ENCODE measurements around the gene KCNK16. TPM values are rescaled to one million over a fixed set of nuclear protein-coding genes. Genes with fewer than 3 reads are reported as not detected.
A peak's percentile ranks its signal among the peaks of the same experiment; 100 is the strongest.

Gene KCNK16
- total RNA-seq, 1 donor: not detected

GRCh38 chr6:39300739-39301138 lies 21.8 kb downstream of the KCNK16 start:
- Histone ChIP-seq H3K4me1 (ENCODE audit: insufficient read depth, low read length) (peaks cover 3% of the 10 kb centered on the region), H3K27me3 (ENCODE audit: insufficient read depth, low read length) (no peaks in the 10 kb centered on the region), H3K4me2 (ENCODE audit: insufficient read depth, low read length) (no peak overlapping the region), H4K20me1 (ENCODE audit: insufficient read depth, low read length) (no peaks in the 10 kb centered on the region), H3K4me3 (ENCODE audit: insufficient read depth, low read length) (no peak overlapping the region), H3K36me3 (ENCODE audit: insufficient read depth, low read length) (no peaks in the 10 kb centered on the region), H3K79me2 (ENCODE audit: insufficient read depth, low read length) (no peaks in the 10 kb centered on the region), H3K27ac (ENCODE audit: low read depth, low read length) (no peak overlapping the region), H3K9me3 (ENCODE audit: low read depth, low read length) (no peaks in the 10 kb centered on the region), H2AFZ (ENCODE audit: low read length) (no peak overlapping the region)
- no peak for TF ChIP-seq CTCF (IDR thresholded peaks at IDR 0.05; ENCODE audit: extremely low read depth, low read depth, low read length)
- peak; percentile 85 for DNase-seq (ENCODE audit: insufficient read length, low spot score, missing footprints)

- DNase-seq (ENCODE audit: insufficient read length, low spot score, missing footprints): peak; percentile 18
- TF ChIP-seq CTCF (IDR thresholded peaks at IDR 0.05; ENCODE audit: extremely low read depth, low read depth, low read length): no peak
These were observed 24.4 kb downstream of the KCNK16 start for GRCh38 chr6:39298061-39298460.

DNA sequence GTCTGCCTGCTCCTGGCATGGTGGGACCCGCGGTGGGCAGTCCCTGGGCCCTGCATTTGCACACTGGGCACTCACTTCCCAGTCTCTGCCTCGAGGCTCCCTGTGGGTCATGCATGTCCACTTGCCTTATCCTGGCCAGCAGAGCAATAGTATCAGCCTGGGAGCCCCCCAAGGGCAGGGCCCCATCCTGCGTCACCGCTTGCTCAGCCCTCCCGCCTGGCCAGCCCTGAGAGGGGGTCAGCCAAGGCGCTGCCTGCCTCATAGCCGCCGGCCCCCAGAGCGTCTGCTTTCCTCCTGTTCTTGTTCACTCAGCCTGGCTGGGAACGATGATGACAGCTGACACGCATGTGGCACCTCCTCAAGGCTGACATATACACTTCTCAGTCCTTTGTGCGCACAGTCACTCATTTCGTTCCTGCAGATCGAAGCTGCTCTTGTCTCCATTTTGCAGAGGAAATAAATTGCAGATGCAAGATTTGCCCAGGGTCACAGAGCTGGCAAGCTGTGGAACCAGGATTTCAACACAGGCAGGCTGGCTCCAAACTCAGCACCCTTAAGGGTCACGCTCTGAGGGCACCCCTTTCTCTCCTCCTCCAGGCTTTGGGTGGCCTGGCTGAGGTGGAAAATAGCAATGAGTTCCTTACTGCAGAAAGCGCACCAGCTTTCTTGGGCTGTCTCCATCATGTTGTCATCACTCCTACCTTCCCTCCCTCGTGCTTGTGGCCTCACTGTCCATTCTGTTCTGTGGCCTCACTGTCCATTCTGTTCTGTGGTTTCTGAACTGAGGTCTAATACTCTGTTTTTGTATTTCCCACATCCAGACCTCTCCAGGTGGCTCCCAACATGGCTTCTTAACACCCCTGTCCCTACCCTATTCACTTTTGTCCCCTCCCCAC lies 25.5 kb downstream of the KCNK16 start:
- Histone ChIP-seq H3K27ac (ENCODE audit: low read depth, low read length) (no peak overlapping the region), H3K79me2 (ENCODE audit: insufficient read depth, low read length) (no peaks in the 10 kb centered on the region), H3K36me3 (ENCODE audit: insufficient read depth, low read length) (no peaks in the 10 kb centered on the region), H3K27me3 (ENCODE audit: insufficient read depth, low read length) (no peaks in the 10 kb centered on the region), H3K4me1 (ENCODE audit: insufficient read depth, low read length) (no peaks in the 10 kb centered on the region), H3K4me3 (ENCODE audit: insufficient read depth, low read length) (no peak overlapping the region), H4K20me1 (ENCODE audit: insufficient read depth, low read length) (no peaks in the 10 kb centered on the region), H2AFZ (ENCODE audit: low read length) (no peak overlapping the region), H3K4me2 (ENCODE audit: insufficient read depth, low read length) (no peak overlapping the region), H3K9me3 (ENCODE audit: low read depth, low read length) (no peaks in the 10 kb centered on the region)
- no peak for TF ChIP-seq CTCF (IDR thresholded peaks at IDR 0.05; ENCODE audit: extremely low read depth, low read depth, low read length)
- peak; percentile 58 for DNase-seq (ENCODE audit: insufficient read length, low spot score, missing footprints)

More at GRCh38 chr6:39298061-39298460, 24.4 kb downstream of the KCNK16 start:
- Histone ChIP-seq H3K9me3 (ENCODE audit: low read depth, low read length) (no peaks in the 10 kb centered on the region), H3K27ac (ENCODE audit: low read depth, low read length) (no peak overlapping the region), H3K27me3 (ENCODE audit: insufficient read depth, low read length) (no peaks in the 10 kb centered on the region), H3K4me1 (ENCODE audit: insufficient read depth, low read length) (peaks cover 3% of the 10 kb centered on the region), H3K4me3 (ENCODE audit: insufficient read depth, low read length) (no peak overlapping the region), H3K79me2 (ENCODE audit: insufficient read depth, low read length) (no peaks in the 10 kb centered on the region), H3K4me2 (ENCODE audit: insufficient read depth, low read length) (no peak overlapping the region), H3K36me3 (ENCODE audit: insufficient read depth, low read length) (no peaks in the 10 kb centered on the region), H2AFZ (ENCODE audit: low read length) (no peak overlapping the region), H4K20me1 (ENCODE audit: insufficient read depth, low read length) (no peaks in the 10 kb centered on the region)

DNA sequence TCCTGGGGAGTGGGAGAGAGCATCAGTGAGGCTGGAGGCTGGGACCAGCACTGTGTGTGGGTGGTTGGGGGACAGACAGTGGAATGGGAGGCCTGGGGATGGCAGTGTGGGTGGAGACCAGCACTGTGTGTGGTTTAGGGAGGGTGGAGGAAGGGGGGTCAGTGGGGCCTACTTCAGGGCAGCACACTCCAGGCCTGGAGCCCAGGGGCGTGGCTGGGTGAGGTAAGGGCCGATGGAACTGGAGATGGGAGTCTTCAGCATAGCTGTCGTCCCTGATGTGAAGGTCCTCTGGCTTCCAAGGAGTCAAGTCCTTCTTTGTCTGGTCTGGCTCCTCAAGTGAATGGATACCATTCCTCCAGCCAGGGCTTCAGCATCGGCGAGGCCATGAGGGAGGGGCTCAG lies 26.9 kb downstream of the KCNK16 start:
- no peak overlapping the region for H2AFZ ChIP-seq (ENCODE audit: low read length)
- peak; percentile 50 for DNase-seq (ENCODE audit: insufficient read length, low spot score, missing footprints)
- H4K20me1 ChIP-seq (ENCODE audit: insufficient read depth, low read length): no peaks in the 10 kb centered on the region
- no peak overlapping the region for H3K4me3 ChIP-seq (ENCODE audit: insufficient read depth, low read length)
- H3K27me3 ChIP-seq (ENCODE audit: insufficient read depth, low read length): no peaks in the 10 kb centered on the region
- H3K4me1 ChIP-seq (ENCODE audit: insufficient read depth, low read length): no peaks in the 10 kb centered on the region
- no peaks in the 10 kb centered on the region for H3K79me2 ChIP-seq (ENCODE audit: insufficient read depth, low read length)
- TF ChIP-seq CTCF (IDR thresholded peaks at IDR 0.05; ENCODE audit: extremely low read depth, low read depth, low read length): no peak
- H3K27ac ChIP-seq (ENCODE audit: low read depth, low read length): no peak overlapping the region
- no peaks in the 10 kb centered on the region for H3K9me3 ChIP-seq (ENCODE audit: low read depth, low read length)
- no peak overlapping the region for H3K4me2 ChIP-seq (ENCODE audit: insufficient read depth, low read length)
- no peaks in the 10 kb centered on the region for H3K36me3 ChIP-seq (ENCODE audit: insufficient read depth, low read length)

All from osteoblast (primary cell).